Islet of Langerhans (tissue), 1 donor: ENCODE results near the gene ANXA10.
"Not testable (repeated sequence)": the region's sequence is repeated elsewhere in the genome, so short reads cannot be mapped to it uniquely, and the experiment has no call there.

Experiments
- FAIRE-seq: peaks from one replicate; lab custom pipeline; 2011; peaks lifted over from hg19 to GRCh38; lab: Jason Lieb, UNC

ANXA10 gene

DNA sequence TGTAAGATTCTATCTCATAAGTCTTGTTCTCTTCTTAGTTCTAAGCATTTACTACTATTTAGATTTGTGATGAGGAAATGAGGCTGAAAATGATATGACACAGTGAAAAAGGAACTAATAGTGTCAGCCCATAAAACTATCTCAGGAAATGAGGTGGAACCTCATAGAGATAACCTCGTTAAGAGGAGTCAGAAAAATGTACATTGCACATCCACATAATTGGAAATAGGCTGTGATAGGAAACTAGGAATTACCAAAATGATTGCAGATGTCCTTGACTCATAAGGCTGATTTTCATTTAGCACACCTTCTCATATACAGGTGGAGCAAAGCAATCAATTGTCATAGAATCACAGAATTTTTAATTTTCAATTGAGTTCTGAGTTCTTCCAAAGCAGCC, 26.8 kb downstream of the ANXA10 start:
- FAIRE-seq = no peak

DNA sequence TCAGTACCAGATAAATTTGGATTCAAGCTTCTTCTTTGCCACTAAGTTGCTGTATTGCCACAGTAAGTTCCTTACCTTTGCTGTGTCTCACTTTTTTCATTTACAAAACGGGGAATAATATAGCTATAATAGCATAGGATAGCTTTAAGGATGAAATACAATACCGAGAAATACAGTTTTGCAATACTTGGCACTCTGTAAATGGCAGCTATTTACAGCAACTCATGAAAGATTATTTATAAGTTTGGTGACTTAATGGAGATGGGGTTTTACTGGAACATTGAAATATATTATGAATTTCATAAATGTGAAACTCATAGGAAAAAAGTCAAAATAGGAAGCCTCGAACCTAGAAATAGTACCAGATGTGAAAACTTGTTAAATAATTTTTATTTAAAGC, 27.6 kb downstream of the ANXA10 start:
- FAIRE-seq = peak; percentile 13

DNA sequence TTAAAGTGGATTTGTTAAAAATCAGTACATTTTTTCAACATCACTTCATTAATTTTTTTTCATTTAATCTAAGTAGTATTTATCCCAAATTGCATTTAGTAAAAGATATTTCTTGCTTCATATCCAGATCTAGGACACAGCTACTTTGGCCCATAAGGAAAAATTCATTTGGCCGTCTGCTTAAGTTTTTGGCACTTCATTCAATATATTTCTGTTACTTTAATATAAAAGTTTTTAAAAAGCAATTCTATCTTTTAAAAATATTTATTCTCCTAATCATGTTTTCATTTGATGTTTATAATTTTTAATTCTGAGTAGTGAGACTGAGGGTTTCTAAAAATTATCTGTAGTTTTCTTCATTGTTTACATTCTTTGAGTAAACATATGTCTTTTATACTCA, 28.5 kb downstream of the ANXA10 start:
- peak; percentile 53 for FAIRE-seq

DNA sequence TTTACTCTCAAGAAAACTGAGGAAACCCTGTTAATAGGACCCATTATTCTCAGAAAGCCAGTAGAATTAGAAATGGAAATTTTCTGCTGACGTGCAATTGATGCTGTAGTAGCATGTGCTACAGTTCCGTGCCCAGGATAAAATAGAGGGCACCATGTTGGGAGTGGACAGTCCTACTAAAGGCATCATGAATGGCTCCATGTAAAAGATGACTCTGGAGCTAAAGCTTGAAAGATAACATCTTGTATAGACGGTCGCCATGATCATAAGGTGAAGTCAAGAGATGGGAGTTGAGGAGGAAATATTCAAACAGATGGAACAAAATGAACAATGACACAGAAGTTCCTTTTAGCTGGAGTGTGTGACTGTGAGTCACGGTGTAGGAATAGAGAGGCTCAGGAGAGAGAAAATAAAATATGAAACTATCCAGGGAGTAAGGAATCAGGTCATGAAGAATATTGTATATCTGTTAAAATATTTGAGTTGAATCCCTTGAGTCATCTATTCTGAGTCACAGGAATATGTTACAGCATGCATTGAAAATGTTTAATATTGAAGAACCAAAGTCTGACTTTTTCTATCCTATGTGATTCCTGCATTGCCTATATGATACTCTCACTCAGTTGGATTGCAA, 31.8 kb downstream of the ANXA10 start:
- FAIRE-seq = no peak

DNA sequence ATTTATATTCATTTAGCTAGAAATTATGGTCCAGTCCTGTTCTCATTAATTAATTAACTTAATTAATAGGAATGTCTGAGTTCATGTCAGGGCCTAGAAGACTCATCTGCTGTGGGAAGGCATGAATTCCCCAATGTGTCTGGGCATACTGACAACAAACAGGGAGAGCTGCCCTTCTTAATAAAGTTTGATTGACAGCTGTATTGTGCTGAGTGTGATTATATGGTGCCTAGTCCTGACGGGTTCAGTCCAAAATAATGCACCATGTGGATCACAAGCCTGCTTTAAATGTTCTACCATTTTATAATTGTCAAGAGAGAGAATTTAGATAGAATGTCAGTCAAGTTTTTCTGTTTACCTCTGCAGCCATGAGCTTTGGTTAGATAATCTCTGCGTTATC, 34.6 kb downstream of the ANXA10 start:
- no peak for FAIRE-seq

DNA sequence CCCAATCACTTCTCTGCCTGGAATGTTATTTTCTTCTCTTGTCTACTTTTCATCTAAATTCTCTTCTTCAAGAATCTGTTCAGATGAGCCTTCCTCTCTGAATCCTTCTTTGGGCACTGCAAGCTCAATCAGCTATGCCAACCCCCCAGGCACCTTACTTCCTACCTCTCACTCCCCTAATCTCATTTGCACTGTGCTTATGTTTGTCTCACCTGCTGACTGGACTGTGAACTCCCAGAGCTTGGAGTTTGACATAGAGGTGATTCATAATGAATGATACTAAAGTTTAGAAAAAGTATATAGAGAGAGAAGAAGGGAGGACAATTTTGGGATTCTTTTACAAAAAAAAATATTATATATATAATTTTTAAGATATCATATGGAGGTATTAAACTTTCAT, 36.3 kb downstream of the ANXA10 start:
- no peak for FAIRE-seq

DNA sequence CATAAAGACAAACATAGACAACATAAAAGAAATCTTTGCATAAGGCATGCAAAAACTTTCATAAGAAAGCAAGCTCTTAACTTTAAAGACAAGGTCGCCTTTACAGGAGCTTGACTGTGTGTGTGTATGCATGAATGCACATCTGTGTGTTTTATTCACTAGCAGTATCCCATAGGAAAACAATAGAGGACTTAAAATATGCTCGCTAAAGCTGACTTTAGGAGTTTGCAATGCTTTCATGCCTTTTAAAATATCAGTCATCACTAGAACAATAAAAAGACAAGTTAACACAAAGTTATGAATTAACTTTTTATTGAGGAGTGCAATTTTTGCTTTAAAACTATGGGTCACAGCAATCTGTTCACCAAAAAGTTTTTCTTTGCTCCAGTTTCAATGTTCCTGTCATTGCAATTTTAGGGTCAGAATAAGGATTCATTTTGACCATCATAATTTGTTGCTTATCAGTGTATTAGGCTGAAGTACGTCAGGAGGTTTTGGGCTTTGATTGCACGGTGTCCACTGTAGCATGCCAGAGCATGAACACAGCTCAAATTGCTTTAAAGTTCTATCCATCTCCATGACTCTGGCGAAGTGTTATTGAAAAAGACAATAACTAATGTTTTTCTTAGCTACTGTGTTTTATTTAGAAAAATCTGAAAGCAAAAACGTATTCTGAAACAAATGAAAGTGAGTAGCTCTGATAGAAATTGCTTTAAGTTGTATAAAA, 36.9 kb downstream of the ANXA10 start:
- no peak for FAIRE-seq

DNA sequence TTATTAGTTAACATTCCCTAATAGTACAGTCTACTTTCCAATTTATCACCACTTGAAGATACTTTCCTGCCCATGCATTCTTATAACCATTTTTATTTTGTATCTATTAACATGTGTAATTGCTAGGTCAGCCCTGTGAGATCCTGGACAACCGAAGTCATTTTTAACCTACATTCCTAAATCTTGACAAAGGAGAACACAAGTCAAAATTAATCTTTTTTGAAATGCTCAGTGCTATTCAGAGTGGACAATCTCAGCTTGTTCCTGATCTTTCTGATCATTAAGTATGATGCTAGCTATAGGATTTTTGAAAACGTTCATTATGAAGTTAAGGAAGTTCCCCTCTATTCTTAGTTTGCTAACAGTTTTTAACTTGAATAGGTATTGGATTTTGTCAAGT, 37.5 kb downstream of the ANXA10 start:
- FAIRE-seq = no peak

DNA sequence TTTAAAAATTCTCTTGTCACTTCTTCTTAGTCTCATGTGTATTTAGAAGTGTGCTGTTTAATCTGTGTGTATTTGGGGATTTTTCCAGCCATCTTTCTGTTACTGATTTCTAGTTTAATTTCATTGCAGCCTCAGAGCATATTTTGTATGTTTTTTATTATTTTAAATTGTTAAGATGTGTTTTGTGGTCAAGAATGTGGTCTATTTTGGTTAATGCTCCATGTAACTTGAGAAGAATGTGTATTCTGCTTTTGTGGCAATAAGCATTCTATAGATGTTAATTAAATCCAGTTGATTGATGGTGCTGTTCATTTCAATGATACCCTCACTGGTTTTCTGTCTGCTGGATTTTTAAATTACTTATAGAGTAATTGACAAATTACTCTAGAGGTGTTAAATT, 38.9 kb downstream of the ANXA10 start:
- FAIRE-seq = no peak

DNA sequence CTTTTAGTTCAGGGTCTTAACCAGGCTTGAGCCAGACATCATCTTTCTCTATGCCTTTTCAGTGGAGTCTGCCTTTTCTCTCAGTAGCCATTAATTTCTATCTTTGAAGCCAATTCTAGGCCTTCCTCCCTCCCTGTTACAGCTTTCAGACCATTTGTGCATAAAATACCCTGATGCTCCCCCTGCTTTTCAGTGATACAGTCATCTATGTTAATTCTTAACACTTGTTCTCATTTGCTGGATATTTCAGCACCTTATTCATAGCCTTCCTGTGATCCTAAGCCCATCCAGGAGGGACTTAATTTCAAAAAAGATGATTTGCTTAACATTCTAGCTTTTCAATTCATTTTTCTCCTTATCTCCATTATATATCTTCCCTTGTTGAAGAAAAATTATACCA, 42.3 kb downstream of the ANXA10 start:
- no peak for FAIRE-seq

DNA sequence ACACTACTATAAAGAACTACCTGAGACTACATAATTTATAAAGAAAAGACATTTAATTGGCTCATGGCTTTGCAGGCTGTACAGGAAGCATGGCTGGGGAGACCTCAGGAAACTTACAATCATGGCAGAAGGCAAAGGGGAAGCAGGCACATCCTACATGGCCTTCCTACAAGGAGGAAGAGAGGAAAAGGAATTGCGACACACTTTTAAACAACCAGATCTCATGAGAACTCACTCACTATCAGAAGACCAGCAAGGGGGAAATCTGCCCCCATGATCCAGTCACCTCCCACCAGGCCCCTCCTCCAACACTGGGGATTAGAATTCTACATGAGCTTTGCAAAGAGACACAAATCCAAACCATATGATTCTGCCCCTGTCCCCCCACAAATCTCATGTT, 43.5 kb downstream of the ANXA10 start:
- FAIRE-seq = not testable (repeated sequence)

DNA sequence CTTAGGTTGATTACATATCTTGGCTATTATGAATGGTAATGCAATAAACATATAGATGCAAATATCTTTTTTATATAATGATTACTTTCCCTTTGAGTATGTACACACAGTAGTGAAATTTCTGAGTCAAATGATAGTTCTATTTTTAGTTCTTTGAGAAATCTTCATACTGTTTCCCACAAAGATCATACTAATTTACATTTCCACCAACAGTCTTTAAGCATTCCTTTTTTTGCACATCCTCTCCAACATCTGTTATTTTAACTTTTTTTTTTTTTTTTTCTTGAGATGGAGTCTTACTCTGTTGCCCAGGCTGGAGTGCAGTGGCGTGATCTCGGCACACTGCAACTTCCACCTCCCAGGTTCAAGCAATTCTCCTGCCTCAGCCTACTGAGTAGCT, 45.4 kb downstream of the ANXA10 start:
- FAIRE-seq = not testable (repeated sequence)

DNA sequence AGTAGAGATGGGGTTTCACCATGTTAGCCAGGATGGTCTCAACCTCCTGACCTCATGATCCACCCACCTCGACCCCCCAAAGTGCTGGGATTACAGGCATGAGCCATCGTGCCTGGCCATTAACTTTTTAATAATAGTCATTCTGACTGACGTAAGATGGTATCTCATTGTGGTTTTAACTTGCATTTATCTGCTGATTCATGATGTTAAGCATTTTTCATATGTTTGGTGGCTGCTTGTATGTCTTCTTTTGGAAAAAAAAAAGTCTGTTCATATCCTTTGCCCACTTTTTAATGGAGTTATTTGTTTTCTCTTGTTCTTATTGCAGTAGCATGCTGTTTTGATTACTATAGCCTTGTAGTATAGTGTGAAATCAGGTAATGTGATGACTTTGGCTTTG, 45.8 kb downstream of the ANXA10 start:
- FAIRE-seq = no peak

DNA sequence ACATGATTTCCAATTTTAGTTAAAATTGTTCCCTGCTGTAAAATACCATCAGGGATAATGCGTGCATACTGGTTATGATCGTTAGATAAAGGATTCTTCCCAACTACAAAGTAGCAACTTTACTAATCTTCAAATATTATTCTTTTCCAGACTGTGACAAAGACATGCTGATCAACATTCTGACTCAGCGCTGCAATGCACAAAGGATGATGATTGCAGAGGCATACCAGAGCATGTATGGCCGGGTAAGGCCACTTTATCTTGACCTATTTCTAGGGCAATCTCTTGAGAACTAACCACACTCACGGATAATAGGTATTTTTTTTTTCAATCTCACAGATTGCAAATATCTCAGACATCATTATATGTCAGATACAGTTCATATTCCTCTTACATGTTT, 47.0 kb downstream of the ANXA10 start:
- FAIRE-seq = no peak

DNA sequence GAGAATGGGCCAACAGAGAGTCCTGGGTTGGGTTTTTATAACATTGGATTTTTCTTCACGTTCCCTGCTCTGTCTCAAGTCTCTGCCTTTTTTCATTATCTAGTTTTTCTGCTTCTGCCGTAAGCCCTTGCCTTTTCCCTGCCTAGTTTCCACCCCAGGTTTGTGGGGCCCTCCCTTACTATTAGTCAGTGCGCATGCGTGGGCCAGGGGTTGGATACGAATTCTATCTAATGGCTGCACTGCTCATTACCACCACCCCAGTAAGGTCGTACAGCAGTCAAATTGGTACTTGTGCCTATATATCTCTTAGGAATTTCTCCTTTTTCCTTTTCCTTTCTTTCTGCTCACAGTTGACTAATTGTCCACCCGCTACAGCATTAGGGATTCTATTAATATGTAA, 49.4 kb downstream of the ANXA10 start:
- no peak for FAIRE-seq

DNA sequence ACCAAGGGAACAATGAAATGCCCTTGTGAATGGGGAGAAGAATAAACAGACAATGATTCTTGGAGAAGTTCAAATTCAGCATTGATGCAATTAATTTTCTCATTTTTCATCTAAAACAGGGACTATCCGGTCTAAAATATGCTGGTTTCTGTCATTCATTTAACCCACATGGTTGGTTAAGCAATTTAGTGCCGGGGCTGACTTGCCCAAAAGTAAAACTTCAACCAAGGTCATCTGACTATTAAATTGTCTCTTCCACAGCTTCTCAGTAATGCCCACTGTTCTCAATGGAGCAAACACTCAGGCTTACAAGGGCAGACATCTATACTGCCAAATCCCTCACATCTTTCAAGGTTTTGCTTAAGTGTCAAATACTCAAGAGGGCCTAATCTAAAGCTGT, 51.3 kb downstream of the ANXA10 start:
- no peak for FAIRE-seq

DNA sequence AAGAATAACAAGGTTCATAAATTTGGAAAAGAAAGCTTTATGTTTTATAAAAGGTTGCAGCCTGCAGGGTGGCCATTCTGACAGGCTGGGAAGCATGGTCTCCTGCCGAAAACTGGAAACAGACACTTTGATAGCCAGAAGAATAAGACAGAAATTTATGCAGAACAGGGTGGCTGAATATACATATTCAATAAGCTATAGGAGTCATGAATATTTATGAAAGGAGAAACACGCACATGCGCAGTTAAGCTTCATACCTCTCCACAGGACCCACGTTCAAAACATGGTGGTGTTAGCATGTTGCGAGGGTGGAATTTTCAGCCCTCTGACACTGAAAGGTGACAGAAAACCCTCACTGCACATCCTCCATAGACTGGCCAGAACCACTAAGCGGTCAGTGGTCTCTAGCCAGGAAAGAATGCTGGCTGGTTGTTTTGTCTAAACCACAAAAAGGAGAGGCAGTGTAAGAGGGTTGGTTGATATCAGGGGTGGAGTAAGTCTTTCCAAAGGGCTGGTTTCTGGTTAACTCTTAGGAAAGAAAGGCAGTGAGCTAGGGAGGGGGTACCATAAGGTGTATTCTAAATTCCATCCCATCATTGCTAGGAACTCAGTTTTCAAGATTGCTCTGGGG, 58.2 kb downstream of the ANXA10 start:
- FAIRE-seq = no peak

DNA sequence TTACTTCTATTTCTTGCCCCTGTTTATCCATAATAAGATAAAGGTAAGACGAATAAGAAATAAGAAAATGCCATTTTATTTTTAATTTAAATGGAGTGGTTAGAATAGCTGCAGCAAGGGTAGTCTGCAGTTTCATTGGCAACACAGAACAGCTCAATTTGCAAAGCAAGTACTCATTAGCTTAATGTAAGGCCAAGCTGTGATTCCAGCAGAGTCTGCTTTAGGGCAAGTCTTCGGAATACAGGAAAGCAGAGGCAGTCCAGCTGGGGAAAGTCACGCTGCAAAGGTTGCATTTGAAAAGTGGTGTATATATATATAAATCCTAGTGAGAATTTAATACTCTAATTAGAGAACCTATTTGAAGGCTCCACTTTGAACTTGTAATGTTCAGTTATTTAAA, 59.0 kb downstream of the ANXA10 start:
- FAIRE-seq = no peak

DNA sequence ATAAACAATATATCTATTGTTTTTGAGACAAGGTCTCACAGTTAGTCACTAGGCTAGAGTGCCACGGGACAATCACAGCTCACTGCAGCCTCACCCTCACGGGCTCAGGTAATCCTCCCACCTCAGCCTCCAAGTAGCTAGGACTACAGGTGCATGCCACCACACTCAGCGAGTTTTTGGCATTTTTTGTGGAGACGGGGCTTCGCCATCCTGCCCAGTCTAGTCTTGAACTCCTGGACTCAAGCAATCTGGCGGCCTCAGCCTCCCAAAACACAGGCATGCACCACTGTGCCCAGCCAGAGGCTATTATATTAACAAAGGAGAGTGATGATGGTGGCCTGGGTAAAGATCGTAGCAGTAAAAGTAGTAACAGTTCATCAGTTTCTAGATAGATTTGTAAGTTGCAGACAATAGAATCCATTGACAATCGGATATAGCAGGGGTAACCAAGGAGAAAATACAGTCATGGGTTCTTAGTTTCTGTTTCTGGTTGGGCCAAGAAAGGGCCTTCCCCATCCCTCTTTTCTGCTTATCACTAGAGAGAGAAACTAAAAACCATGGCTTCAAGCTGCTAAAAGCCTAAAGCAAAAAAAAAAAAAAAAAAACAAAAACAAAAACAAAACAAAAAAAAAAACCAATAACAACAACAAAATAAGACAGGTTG, 60.6 kb downstream of the ANXA10 start:
- FAIRE-seq = no peak

DNA sequence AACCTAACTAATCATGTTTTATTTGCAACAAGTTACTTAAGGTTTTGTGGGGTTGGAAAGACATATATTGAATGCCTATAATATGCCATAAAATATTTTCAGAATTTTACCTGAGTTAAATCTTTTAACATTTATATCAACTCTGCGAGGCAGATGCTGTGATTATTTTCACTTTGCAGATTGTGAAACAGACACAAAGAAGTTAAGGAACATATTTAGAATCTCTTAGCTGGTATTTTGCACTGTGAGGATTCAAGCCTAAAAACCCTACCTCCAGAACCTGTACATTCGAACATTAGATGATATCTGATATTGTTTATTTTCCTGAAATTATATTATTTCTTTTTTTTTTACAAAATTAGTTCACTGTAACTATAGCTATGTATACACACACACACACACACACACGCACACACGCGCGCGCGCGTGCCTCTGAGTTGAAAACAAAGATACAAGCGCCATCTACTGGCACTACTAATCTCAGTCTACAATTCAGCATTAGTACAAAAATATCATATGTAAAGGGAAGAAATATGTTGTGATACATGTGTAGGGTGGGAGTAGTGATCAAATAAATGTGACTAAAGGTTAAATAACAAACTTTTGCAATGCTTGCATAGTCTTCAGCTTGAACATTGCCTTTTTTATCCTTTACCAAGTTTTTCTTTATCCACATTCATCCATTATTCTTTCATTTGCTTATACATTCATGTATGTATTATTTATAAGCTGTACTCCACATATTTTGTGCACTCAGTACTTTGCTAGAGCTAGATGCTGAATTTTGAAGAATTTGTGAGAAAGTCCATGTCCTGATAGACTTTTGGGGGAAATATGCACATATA, 61.5 kb downstream of the ANXA10 start:
- peak; percentile 78 for FAIRE-seq

DNA sequence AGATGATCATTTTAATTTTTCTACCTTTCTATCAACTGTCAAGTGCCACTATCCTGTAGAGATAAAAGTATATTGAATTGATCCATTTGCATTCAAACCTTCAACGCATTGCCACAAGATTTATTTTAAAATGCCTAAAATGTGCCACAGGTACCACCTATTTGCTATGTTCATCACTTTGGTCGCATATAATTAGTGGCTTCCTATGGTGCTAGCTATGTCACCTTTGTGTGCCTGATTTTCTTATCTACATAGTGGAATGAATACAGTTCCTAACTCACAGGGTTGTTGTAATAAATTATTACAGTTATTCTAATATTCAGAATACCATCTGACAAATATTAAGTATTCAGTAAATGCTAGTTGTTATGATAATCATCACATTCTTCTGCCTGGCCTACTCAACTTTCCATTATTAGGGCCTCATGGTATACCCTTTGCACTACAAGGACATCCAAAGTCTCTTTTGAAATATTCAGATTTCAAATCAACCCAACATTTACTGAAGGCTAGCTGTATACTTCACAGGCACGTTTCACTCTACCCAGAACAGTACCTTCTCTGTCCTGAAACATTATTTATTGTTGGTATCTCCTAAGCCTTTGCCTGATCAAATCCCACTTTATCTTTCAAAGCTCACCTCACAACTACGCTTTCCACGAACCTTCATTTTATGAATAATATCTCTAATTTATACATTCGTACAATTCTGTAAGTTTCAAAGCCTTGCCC, 62.4 kb downstream of the ANXA10 start:
- FAIRE-seq = no peak

DNA sequence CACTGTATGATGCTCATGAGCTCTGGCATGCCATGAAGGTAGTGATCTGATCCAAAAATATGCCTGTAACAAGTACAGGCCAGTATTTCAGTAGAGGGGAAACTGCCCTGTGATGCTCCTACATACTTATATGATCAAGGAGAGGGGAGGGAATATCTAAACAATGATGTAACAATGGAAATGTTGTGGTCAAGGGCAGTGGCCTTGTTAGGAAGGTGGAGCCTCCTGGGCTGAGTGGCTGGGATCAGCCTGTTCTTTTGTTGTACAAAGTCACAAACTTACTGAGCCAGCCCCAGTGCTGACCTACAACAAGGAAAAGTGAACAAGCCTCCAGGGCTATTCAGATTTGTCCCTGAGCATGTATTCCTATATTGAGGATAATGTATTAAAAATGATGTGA, 70.3 kb downstream of the ANXA10 start:
- FAIRE-seq = no peak
